NCI-H2227 (cell line): ENCODE measurements around the gene SPECC1L.

Experiments
- DNase-seq: peaks from one replicate; lab custom pipeline; 2025; ENCODE audit not compliant: unreplicated experiment; lab: John Stamatoyannopoulos, UW

The SPECC1L gene

GRCh38 chr22:24426851-24427499 is 156.3 kb downstream of the SPECC1L start:
- DNase-seq: no peak

- DNase-seq: no peak
Observed at GRCh38 chr22:24427500-24428164, 157.0 kb downstream of the SPECC1L start, which contains the start of gene ADORA2A. ADORA2A (plus strand) TSS chr22:24427599; CDS start chr22:24433405, 5,806 bp downstream.

GRCh38 chr22:24428751-24429410 is 158.2 kb downstream of the SPECC1L start:
- DNase-seq: no peak

GRCh38 chr22:24429411-24430365 is 159.1 kb downstream of the SPECC1L start:
- no peak for DNase-seq

- DNase-seq: no peak
Observed at GRCh38 chr22:24430431-24431308, 160.0 kb downstream of the SPECC1L start.

GRCh38 chr22:24431309-24432034 is 160.8 kb downstream of the SPECC1L start:
- no peak for DNase-seq

GRCh38 chr22:24432059-24432853 is 161.6 kb downstream of the SPECC1L start:
- DNase-seq: no peak

GRCh38 chr22:24433001-24433827 is 162.6 kb downstream of the SPECC1L start:
- DNase-seq: no peak

- no peak for DNase-seq
Observed at GRCh38 chr22:24433828-24434470, 163.3 kb downstream of the SPECC1L start.

- DNase-seq: no peak
Observed at GRCh38 chr22:24434471-24435322, 164.1 kb downstream of the SPECC1L start.

GRCh38 chr22:24435323-24435645 is 164.7 kb downstream of the SPECC1L start:
- DNase-seq: no peak

- DNase-seq: no peak
Observed at GRCh38 chr22:24435861-24436371, 165.3 kb downstream of the SPECC1L start.

- DNase-seq: no peak
Observed at GRCh38 chr22:24436553-24436952, 165.9 kb downstream of the SPECC1L start.

GRCh38 chr22:24437091-24437490 is 166.5 kb downstream of the SPECC1L start:
- no peak for DNase-seq

- DNase-seq: no peak
Observed at GRCh38 chr22:24437741-24438328, 167.2 kb downstream of the SPECC1L start.

GRCh38 chr22:24440270-24440717 is 169.7 kb downstream of the SPECC1L start:
- DNase-seq: no peak
